ENCODE measurements around the gene HIPK4.

The HIPK4 gene

DNA sequence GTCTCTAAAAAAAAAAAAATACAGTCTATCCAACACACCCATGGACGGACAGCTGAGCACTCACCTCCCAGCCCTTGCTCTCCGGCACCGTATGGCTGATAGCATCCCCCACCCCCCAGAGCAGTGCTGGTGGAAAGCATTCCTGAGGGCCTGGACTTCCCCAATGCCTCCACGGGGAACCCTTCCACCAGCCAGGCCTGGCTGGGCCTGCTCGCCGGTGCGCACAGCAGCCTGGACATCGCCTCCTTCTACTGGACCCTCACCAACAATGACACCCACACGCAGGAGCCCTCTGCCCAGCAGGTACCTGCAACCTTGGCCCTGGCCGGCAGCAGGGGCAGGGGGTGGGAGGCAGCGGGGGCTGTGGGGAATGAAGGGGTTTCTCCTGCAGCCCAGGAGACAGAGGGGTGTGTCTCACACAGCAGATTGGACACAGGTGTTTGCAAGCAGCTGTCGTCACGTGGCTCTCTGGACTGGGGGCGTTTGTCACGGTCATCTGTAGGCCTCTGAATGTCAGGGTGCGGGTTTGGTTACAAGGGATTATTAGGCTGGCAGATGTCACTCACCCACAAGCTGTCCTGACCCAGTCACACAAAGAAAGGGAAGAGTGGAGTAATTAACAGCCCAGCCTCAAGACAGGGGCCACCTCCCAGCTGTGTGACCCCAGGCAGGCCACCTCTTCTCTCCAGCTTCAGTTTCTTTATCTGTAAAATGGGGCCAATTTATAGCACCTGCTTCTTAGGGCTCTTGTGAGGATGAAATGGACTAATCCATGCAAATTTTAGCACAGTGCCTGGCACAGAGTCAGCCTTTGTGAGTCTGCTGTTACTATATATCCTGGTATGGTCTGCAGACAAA lies 22.2 kb downstream of the HIPK4 start:
- DNase-seq (ENCODE audit: low read depth), result no peak

DNA sequence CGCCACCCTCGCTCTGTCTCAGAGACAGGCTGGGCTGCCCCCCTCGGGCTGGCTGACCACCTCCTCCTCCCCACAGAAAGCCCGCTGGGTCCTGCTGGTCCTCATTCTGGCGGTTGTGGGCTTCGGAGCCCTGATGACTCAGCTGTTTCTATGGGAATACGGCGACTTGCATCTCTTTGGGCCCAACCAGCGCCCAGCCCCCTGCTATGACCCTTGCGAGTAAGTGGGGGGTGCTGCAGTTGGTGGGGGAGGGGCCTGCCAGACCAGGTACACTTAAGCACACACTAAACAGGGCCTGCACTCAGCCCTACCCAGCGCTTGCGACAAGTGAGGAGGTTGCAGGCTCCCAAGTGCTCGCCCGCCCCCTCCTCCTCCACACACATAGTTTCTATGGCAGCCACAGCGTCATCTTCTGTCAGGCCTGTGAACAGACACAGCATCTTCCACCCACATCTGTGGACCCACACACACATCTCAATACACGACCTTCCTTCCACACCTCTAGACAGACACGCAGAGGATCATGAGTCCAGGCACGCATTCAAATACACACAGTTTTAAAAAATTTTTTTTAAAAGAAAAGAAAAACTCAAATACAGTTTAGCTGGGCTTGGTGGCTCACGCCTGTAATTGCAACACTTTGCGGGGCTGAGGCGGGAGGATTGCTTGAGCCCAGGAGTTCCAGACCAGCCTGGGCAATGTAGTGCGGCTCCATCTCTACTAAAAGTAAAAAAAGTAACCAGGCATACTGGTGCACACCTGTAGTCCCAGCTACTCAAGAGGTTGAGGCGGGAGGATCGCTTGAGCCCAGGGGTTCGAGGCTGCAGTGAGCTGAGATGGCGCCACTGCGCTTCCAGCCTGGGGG lies 23.1 kb downstream of the HIPK4 start:
- DNase-seq (ENCODE audit: low read depth), result no peak

DNA sequence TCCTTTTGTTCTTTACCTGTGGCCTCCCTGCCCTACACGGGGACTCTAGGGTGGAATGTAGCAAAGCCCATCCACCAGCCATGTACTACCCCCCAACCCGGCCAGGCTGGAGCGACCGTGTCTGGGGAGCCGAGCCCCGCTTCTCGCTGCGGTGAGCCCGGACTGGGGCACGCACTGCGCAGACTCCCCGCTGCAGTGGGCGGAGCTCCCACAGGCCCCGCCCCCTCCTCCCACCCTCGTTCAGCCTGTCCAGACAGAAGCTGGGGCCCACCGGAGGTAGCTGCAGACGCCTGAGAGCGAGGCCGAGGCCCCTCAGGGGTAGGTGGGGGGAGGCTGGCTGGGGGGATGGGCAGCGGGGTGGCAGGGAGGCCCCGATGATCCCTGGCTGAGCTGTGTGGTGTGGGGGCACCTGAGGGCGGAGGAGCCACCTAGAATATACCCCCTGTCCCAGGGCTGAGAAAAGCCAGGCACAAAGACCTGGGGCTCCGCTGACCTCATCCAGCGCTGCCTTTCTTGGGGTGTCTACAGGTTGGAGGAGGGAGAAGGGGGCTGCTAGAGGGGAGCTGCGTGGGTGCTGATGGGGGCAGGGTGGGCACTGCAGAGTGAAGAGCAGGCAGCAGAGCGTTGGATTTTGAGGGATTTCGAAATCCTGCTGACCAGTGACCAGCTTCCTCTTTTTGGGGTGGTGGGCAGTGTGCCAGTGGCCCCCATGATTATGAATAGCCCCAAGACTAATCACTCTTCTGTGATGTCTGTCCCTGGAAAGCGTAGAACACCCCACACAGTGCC lies 24.2 kb downstream of the HIPK4 start:
- DNase-seq (ENCODE audit: low read depth), result peak; percentile 78

DNA sequence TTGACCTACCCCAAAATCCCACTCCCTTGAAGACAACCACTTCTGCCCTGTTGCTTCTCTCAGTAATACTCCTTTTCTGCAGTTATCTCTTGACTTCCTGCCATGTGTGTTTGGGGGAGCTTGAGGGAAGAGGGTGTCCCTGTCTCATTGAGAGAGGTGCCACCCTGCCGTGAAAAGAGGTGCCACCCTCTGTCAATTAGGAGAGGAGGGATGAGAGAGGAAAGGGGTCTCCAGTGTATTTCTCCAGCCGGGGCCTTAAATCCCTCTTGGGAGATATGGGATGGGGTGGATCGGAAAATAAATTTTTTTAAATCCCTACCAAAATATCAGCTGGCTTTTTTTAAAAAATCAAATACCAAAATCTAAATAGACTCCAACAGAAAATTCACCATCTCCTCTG lies 25.0 kb downstream of the HIPK4 start:
- no peak for DNase-seq (ENCODE audit: low read depth)

DNA sequence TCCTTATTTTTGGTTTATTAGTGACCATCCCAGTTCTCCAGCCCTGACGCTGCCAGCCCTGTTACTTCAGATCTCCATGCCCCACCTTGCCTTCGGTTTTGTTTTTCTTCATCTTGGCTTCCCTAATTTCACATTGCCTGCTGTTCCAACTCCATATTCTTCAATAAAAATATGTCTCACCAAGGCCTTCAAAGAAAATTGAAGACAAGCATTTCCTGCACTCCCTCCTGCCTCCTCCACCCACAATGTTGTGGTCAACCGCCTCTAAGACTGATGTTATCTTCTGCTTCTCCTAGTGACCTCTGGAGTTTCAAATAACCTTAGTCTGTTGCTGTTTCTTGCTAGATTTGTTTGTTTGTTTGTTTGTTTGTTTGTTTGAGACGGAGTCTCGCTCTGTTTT lies 26.9 kb downstream of the HIPK4 start:
- peak; percentile 20 for DNase-seq (ENCODE audit: low read depth)

DNA sequence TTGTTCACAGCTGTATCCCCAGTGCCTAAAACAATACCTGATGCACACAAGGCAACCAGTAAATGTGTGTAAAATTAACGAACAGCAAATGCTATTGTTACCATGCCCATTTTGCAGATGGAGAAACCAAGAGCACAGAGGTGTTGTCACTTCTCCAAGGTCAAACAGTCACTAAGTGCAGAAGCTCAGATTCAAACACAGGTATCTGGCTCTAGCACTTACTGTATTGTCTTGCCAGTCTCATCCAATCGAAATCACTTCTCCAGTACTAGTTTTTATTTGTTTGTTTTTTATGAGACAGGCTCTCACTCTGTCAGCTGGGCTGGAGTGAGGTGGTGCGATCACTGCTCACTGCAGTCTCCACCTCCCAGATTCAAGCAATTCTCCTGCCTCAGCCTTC lies 27.8 kb downstream of the HIPK4 start:
- DNase-seq (ENCODE audit: low read depth), result no peak

DNA sequence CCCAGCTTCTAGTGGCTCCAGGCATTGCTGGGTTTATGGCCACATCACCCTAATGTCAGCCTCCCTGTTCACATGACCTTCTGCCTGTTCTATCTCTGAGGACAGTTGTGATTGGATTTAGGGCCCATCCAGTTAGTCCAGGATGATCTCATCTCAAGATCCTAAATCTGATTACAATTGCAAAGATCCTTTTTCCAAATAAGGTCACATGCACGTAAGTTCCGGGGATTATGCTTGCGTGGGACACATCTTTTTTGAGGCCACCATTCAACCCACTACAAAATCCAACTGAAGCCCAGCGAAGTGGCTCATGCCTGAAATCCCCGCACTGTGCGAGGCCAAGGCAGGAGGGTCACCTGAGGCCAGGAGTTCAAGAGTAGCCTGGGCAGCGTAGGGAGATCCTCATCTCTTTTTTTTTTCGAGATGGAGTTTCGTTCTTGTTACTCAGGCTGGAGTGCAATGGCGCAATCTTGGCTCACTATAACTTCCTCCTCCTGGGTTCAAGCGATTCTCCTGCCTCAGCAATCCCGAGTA lies 29.2 kb downstream of the HIPK4 start:
- no peak for DNase-seq (ENCODE audit: low read depth)

DNA sequence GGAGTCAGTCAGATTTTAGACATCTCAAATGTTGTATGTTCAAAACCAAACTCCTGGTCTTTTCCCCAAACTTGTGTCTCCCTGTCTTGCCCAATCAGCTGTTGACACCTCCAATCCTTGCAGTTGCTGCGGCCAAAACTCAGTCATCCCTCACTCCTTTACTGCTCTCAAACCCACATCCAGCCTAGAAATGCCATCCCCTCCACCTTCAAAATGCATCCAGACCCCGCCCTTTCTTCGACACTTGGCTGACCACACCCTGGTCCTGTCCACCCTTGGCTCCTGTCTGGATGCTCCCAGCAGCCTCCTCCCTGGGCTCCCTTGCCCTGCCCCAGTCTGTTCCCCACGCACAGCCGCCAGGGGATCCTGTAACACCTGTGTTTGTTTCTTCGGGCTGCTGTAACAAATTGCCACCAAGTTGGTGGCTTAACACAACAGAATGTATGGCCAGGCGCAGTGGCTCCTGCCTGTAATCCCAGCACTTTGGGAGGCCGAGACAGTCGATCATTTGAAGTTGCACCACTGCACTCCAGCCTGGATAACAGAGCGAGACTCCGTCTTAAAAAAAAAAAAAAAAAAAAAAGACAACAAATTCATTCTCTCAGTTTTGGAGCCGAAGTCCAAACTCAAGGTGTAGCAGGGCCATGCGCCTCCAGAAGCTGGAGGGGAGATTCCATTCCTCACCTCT lies 29.8 kb downstream of the HIPK4 start:
- DNase-seq (ENCODE audit: low read depth), result no peak

DNA sequence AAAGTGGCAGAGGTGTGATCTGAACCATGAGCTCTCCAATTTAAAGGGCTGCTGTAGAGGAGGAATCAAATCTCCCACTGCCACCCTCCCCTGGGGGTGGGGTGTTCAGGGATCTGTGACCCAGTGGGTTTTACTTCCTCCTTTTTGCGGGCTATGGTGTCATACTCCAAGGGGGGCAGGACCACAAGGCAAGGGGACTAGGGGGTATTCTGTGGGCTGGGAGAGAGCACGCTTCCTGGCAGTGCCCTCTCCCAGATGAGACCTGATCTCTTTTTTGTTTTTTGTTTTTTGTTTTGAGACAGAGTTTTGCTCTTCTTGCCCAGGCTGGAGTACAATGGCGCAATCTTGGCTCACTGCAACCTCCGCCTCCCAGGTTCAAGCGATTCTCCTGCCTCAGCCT lies 31.2 kb downstream of the HIPK4 start:
- DNase-seq (ENCODE audit: low read depth), result no peak

DNA sequence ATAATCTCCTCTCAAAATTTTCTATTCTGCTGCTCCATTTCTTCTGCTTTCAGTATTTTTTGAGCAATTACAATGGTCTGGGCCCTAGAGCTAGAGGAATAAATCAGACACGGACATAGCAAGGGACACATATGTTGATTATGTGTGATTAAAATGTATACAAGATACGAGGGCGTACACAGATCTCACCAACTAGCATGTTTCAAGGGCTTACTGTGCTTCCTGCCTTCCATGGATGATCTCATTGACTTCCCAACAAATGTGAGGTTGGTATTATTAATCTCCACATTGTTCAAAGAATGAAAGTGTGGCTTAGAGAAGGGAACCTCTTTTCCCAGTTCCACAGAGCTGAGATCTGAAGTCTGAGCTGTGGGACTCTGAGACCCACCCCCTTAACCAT lies 32.3 kb downstream of the HIPK4 start:
- DNase-seq (ENCODE audit: low read depth), result peak; percentile 60

DNA sequence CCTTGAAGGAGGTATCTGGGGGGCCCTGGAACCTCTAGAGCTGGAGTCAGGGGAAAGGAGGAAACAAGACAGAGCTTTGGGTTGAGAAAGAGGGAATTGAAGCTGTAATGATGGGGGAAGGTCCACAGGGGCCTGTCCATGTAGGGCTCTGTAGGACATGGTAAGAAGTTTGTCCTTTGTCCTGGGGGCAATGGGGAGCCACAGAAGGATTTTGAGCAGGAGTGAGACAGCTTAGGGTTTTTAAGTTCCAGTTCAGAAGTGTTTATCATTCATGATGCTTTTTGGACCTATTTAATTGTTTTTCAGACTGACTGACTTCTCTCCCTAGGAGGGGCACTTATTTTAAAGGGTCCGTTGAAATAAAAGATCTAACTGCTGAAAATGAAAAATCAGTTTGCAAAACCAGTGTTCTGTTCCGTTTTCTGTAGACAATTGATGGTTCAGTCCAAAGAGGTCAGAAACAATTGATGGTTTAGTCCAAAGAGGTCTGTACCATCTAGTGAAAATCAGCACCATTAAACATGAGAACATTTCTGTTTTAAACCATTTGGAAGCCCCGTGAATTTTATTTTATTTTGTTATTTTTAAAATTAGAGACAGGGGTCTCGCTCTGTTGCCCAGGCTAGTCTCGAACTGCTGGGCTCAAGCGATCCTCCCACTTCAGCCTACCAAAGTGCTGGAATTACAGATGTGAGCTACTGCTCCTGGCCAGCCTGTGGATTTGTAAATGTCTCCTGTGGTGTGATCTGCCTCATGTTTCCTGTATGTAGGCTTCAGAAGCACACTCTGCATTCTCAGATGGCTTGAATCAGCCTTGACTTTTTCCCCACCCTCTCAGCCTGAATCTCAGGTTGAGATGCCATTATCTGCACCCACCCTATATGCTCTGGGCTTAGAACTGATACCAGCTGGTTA lies 33.0 kb downstream of the HIPK4 start:
- peak; percentile 40 for DNase-seq (ENCODE audit: low read depth)

DNA sequence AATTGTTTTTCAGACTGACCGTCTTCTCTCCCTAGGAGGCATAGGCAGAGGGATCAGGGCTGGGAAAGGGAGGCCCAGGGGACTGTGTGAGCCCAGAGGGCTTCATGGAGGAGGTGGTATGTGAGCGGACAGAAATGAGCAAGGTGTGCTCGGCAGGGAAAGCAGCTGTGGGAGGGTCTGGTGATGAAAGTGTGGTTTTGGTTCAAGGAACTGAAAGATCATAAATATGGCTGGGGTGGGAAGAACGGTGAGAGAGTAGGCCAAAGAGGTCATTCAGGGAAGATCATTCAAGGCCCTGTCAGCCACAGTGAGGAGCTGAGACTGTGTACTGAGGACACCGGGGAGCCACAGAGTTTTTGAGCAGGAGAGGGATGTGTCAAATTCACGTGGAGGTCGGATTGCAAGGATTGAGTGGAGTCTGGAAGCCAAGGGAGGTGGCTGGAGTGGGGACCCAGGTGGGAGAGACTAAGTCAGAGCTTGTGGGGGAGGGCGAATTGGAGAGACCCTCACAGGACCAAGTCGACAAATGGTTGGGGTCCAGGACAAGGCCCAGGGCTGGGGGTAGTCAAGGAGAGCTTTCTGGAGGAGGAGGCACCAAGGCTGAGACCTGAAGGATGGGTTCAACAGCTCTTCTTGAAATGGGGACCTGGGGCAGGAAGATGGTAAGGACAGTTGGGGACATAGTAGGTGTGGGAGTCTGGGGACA lies 33.9 kb downstream of the HIPK4 start:
- DNase-seq (ENCODE audit: low read depth), result no peak

DNA sequence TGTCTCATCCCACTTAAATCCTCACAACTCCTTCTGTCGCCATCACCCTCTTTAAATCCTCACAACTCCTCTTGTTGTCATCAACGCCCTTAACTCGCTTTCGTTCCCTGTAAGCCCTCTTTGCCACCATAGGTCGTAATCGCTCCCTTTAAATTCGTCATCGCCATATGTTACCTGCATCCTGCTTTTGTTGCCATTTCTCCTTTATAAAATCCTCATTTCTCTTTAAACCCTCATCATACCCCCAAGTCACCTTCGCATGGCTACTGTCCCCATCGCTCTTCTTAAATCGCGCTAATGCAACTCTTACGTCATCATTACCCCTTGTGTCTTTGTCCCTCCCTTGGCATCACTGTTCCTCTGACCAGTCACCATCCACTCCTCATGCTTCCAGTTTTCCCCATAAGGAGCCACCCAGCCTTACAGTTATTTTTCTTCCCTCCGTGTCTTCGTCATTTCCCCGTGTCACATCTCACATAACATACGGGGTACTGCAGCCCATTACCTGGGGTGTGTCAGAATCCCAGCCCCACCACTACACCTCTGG lies 40.9 kb downstream of the HIPK4 start:
- DNase-seq (ENCODE audit: low read depth), result peak; percentile 37

DNA sequence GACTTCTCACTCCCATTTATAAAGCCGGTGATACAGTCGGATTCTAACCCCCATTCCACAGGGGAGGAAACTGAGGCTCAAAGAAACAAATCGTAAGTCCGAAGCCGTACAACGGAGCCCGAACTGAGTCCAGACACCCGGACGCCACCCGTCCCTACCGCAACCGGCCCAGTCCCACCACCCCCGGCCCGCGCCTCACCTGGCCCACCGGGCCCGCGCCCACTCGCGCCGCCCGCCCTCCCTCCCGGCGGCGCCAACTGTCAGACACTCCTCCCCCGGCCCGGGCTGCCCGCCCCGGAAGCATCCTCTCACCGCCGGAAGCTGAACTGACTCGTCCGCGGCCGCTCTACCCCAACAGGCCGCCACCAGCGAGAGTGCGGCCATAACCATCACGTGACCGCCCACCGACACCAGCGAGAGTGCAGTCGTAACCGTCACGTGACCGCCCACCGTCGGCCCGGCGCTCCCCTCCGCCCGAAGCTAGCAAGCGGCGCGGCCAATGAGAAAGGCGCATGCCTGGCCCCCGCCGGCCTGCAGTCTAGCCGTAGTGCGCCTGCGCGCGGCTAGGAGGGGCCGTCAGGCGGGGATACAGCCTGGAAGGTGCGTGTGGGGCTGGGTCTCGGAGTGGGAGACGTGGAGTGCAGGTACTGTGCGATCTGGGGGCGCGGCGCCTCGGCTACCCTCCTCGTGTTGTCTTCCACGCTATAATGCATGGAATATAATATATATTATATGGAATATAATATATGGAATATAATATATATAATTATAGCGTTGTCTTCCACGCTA lies 41.7 kb downstream of the HIPK4 start, which contains the start of the genes C19orf47 and PLD3:
Gene C19orf47, minus strand, starts transcription at position 273 of the 789 bp plus-strand sequence. CDS start 6,540 bp downstream, outside the sequence.
Gene PLD3, plus strand, starts transcription at position 571 of the 789 bp plus-strand sequence. CDS start 17,789 bp downstream, outside the sequence.
- DNase-seq (ENCODE audit: low read depth), result peak; percentile 99

DNA sequence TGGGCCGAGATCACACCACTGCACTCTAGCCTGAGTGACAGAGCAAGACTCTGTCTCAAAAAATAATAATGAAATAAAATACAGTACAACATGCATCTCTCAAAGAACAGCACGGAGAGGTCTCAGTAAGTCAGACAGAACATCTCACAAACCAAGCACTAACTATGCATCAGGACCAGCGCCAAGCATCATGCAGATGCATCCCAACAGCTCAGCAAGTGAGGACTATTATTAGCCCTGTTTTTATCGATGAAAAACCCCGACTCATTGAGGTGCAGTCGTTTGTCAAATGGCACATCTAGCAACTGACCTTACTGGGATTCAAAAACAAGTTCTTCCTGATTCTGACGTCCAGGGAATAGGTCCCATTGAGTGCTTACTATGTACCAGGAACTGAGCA lies 45.6 kb downstream of the HIPK4 start:
- no peak for DNase-seq (ENCODE audit: low read depth)

DNA sequence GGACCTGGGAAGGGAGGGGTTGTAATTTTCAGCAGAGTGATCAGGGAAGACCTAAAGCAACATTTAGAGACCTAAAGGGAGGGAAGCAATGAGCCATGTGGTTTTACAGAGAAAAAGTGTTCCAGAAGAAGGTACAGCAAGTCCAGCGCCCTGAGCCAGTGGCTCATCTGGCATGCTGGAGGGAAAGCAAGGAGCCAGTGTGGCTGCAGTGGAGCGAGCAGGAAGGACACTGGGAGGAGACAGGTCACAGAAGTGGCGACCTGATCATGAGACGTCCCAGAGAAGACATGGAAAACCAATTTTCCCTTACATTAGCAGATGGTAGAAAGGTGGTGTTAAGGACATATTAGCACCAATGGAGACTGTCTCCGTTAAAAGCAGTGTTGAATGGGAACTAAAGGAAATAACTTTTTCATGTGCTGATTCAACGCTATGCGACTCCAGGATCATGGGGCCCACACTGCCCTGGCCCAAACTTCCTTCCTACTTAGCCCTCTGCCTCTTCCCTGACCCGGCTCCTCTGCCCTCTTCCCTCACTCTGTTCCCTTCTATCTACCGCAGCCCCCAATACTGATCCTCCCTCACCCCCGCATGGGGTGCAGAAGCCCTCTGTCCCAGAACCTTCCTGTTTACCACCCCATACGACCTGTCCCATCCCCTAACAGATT lies 47.2 kb downstream of the HIPK4 start:
- DNase-seq (ENCODE audit: low read depth), result no peak

DNA sequence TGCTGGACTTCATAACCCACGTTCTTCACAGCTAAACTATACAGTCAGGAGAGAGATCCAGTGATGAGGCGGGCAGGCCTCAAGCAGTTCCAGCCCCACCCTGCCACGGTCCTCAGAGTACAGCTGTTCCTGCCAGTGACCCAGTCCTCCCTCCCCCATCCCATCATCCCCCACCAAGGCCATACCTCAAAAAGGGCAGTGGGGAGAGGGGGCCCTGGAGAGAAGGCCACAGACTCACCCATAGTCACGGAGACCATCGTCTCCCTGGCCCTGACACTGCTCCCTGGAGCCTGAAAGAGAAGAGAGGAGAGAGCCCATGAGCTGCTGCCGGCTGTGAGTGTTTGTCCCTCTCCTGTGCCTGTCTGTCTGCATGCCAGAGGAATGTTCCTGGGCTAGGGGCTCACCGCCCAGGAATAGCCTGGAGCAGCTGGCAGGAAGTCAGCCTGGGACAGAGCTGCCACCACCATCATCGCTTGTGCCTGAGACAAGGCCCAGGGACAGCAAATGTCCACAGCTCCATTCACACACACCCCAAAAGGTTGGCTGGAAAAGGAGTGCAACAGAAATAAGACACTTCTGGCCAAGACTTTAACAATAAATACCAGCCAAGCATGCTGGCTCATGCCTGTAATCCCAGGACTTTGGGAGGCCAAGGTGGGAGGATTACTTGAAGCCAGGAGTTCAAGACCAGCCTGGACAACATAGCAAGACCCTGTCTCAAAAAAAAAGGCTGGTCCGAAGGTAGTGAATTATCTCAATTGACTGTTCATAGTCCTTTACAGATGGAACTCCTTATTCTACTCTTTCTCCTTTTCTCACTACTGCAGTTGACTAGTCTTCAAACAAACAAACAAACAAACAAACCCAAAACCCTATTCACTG lies 48.1 kb downstream of the HIPK4 start:
- no peak for DNase-seq (ENCODE audit: low read depth)

All from ELR (cell line).